HG03175 (cell line): ENCODE data around the gene C1QTNF9.
"Not testable (repeated sequence)": the region's sequence is repeated elsewhere in the genome, so short reads cannot be mapped to it uniquely, and the experiment has no call there.

ENCODE experiments used
- ATAC-seq: cut with Tn5 transposase; IDR thresholded peaks from one replicate; pipeline ENCODE4 v1.9.1; 2021; ENCODE audit warnings: mild to moderate bottlenecking, moderate library complexity; ENCODE audit not compliant: unreplicated experiment

The C1QTNF9 gene

DNA sequence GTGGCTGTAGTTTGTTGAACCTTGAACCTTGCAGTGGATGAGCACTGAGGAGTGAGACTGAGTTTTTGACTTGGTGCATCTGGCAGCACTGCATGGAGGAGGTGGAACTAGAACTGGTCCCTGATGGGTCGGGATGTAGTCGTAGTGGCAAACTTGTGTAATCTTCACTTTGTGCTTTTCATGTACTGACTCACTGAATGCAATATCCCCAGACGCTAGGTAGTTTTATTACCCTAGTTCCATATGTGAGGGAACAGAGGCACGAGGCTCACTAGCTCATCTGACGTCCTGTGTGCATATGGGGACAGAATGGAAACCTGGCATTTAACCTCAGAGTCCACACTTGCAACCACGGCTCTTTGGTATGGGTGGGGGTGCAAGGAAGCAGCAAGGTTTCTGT lies 10.3 kb downstream of the C1QTNF9 start:
- not testable (repeated sequence) for ATAC-seq

DNA sequence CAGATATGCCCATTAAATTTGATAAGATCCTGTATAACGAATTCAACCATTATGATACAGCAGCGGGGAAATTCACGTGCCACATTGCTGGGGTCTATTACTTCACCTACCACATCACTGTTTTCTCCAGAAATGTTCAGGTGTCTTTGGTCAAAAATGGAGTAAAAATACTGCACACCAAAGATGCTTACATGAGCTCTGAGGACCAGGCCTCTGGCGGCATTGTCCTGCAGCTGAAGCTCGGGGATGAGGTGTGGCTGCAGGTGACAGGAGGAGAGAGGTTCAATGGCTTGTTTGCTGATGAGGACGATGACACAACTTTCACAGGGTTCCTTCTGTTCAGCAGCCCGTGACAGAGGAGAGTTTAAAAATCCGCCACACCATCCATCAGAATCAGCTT lies 12.0 kb downstream of the C1QTNF9 start:
- not testable (repeated sequence) for ATAC-seq

DNA sequence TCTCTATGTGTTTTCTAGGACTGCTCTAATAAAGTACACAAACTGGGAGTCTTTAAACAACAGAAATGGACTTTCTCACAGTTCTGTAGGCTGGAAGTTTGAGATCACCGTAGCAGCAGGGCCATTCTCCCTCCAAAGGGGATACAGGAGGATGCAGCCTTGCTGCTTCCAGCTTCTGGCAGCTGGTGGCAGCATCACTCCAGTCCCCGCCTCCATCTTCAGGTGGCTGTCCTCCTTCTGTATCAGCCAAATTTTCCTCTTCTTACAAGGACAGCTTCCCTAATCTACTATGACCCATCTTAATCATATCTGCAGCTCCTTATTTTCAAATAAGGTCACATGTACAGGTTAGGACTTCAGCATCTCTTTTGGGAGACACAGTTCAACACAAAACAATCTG lies 13.1 kb downstream of the C1QTNF9 start:
- ATAC-seq, result not testable (repeated sequence)

DNA sequence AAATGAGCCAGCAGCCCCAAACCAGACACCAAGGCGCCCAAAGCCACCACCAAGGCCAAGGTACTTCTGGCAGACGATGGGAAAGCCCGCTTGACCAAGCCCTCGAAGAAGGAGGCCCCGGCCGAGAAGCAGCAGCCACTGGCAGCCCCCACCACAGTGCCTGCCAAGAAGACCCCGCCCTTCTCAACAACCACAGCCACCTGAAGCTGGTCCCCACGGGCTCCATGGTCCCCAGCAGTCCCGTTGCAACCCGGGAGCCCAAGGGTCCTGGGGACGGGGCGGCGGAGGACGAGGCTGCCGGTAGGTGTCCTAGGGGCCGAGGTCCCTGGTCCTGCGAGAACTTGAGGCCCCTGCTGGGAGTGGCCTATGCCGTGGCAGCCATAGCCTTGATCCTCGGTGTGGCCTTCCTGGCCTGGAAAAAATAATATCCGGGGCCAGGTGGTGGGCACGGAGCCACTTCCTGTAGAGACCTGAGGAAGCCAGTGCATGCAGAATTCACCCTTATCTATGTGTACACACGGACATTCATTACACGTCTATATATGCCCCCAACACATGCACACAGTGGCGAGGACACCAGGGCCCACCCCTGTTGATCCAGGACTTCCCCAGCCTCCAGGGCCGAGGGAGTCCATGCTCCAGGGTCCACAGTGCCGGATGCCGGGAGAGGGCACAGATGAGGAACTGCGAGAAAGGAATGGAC lies 13.8 kb downstream of the C1QTNF9 start:
- ATAC-seq, result no peak

DNA sequence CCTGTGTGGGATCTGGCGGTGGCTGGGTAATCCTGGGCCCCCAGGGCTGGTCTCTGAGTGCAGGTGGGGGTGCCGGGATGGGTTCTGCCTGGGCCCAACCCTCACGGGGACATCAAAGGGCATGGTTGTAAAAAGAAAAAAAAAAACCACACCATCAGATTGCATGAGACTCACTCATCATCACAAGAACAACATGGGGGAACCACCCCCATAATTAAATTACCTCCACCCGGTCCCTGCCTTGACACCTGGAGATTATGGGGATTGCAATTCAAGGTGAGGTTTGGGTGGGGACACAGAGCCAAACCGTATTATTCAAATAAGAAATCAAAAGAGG lies 14.3 kb downstream of the C1QTNF9 start:
- no peak for ATAC-seq

DNA sequence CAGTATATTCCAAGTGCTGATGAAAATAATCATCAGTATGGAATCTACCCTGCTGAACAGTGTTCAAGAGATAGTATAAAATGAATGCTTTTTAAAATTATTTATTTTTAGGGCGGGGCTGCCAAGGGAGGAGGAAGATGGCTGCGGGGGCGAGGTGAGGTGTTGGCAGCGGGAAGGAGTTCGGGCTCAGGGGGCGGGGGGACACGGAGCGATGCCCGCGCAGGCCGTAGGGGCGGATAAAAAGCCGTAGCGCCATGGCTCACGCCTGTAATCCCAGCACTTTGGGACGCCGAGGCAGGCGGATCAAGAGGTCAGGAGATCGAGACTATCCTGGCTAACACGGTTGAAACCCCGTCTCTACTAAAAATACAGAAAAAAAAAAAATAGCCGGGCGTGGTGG lies 18.2 kb downstream of the C1QTNF9 start:
- ATAC-seq, result not testable (repeated sequence)

DNA sequence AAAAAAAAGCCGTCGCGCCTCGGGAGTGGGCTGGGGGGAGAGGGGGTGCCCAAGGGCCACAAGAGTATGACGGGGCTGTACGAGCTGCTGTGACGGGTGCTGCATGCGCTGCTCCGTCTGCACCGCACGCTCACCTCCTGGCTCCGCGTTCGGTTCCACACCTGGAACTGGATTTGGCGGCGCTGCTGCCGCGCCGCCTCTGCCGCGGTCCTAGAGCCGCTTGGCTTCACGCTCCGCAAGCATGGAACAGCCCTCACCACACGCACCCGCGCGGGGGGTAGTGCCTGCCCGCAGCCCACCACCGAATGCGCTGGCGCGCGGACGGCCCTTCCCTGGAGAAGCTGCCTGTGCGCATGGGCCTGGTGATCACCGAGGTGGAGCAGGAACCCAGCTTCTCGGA lies 18.8 kb downstream of the C1QTNF9 start:
- no peak for ATAC-seq

DNA sequence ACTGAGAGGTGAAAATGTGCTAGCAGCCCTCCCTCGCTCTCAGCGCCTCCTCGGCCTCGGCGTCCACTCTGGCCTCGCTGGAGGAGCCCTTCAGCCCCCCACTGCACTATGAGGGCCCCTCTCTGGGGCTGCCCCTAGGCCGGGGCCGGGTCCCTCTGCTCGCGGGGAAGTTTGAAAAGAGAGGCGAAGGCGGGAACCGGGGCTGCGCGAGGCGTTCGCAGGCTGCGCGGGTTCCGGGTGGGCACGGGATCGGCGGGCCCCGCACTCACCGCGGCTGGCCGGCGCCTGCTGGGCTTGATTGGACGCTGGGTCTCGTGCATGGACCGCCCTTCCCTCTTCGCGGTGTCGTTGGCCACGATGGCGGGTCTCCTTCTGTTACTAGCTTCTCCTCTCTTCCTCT lies 29.3 kb downstream of the C1QTNF9 start:
- no peak for ATAC-seq

DNA sequence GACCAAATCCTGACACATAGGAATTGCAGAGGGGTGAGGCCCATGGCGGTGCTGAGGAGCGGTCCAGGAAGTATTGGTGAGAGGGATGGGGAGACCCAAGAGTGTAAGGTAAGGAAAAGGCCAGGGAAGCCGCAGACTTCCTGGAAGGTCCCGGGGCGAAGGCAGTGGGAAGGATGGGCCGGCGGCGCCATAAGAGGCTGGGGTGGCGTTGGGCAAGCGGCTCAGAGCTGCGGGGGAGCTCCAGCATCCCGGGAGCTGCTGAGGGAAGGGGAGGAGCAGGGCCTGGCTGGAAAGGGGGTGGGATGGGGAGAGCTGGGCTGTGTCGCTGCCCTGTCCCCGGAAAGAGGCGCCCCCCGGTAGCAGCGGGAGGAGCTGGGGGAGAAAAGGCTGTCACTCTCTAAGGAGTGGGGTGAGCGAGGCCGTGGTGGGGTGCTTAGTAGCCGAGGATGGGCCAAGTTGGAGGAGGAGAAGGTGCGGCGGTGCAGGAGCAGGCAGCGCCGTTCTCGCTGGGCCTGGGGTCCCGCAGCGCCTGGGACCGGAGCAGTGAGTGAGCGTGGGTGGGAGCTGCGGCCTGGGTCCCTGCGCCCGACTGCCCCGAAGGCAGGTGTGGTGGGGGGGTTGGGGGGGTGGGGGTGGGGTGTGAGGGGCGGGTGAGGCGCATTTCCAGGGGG lies 30.7 kb downstream of the C1QTNF9 start:
- no peak for ATAC-seq

DNA sequence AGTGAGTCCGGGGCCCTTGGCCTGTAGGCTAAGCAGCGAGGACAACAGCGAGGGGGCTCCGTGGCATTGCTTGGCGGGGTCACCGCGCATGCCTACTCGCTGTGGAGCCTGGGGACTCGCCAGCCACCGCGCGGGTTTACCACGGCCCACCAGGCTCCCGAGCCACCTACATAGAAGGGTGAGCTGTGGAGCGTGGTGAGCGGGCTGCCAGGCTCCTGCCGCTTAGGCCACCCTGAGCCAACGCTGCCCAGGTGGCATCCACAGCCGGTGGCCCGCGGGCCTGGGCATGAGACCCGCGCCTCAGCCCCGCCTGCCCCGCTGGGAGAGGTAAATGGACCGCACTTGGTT lies 31.2 kb downstream of the C1QTNF9 start:
- ATAC-seq, result no peak

DNA sequence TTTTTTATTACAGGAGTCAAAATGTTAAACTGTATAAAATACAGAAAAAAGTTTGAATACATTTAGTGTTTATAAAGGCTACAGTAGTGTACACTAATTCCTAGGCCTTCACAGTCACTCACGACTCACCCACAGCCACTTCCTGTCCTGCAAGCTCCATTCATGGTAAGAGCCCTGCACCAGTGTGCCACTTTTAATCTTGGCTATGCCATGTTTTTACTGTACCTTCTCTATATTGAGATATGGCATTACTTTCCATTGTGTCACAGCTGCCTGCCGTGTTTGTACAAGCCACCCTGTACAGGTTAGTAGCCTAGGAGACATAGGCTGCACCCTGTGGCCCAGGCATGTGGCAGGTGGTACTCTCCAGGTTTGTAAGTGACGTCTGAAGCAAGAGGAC lies 32.1 kb downstream of the C1QTNF9 start:
- no peak for ATAC-seq

DNA sequence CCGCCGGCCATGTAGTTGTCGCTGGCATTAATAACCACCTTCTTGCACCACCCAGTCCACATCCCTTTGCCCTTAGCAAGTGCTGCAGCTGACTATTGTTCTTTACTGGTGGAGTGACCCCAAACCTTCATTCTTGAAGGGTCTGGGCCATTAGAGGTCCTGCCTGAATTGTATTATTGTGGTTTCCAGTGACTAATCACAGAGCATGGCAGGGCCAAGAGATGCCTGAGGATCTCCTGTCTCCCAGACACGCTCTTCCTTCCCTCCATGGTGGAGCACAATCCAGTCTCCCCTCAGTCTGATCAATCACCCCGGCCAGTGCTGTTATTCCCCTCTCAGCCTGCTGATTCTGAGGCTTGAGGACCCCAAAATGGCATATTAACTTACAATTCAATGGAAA lies 39.0 kb downstream of the C1QTNF9 start:
- no peak for ATAC-seq

DNA sequence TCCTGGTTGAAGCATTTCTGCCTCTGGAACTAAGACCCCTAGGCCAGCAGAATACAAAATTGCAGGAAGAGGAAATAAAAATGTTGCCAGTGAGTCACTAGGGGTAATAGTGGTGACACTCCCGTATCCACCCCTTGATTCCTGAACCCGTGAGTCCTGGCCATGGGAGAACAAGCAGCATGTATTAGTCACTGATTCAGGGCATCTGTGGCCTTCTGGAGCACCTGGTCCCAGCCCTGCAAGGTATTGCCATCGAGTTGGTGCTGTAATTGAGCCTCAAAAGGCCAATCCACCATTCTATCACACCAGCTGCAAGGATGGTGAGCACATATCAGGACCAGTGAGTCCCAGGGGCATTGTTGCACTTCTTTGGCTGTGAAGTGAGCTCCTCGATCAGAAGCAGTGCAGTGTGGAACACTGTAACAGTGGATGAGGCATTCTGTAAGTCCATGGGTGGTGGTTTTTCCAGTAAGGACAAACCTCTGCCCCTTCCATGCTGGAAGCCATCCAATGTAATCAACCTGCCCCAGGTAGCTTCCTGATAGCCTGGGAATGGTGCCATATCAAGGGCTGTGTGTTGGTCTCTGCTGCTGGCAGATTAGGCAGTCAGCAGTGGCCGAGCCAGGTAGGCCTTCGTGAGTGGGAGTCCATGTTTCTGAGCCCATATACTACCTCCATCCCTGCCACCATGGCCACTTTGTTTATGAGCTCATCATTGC lies 39.6 kb downstream of the C1QTNF9 start:
- ATAC-seq, result no peak

DNA sequence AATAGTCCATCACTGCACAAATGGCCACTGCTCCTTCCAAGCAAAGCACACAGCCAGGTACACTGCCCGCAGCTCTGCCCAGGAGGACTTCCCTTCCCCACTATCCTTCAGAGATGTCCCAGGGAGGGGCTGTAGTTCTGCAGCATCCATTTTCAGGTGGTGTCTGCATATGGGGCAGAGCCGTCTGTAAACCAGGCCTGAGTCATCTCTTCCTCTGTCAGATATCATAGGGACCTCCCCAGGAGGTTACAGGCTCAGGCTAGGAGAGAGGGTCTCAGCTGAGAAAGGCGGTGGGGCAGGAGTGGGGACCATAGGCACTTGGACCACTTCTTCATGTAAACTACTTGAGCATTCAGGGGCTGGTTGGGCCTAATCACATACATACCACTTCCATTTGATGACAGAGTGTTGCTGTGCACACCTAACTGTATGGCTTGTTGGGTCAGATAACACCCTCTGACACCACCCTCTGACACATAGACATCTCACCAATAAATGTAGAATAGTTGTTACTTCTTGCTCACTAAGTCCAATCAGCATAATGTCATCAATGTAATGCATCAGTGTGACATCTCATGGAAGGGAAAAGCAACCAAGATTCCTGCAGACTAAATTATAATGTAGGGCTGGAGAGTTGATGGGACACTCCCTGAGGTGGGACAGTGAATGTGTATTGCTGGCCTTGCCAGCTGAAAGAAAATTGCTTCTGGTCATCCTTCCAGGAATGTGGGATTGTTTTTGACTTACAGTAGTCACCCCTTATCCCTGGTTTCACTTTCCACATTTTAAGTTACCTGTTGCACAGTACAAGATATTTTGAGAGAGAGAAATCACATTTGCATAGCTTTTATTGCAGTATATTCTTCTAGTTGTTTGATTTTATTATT lies 40.6 kb downstream of the C1QTNF9 start:
- ATAC-seq, result not testable (repeated sequence)

DNA sequence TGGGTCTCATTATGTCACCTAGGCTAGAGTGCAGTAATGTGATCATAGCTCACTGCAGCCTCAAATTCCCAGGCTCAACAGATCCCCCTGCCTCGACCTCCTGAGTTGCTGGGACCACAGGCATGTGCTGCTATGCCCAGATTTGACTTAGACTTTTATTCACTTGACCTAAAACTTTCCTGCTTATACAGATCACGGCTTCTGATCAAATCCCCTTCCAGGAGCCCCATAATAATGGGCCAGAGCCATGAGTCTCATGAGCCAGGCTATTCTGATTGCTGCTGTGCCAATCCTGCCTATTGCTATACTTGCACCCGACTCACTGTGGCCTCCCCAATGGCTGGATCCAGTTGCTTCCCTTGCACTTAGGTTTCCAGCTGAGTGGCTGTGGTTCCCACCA lies 42.0 kb downstream of the C1QTNF9 start:
- ATAC-seq, result no peak

DNA sequence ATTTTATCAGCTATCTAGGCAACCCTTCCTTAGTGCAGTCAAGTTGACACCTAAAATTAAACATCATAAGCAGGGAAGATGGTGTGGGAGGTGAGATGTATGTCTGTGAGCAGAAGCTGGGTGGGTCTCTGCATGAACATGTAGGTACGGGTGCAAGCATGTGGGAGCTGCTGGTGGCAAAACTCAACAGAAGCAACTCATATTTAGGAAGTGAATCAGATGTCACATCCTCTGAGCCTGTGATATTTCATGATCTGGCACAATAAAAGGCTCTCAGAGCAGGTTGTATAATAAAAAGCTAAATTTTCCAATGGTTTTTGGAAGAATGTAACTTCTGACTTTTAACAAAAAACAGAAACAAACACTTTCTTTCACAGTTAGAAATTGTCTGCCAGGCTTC lies 44.4 kb downstream of the C1QTNF9 start:
- ATAC-seq, result no peak

DNA sequence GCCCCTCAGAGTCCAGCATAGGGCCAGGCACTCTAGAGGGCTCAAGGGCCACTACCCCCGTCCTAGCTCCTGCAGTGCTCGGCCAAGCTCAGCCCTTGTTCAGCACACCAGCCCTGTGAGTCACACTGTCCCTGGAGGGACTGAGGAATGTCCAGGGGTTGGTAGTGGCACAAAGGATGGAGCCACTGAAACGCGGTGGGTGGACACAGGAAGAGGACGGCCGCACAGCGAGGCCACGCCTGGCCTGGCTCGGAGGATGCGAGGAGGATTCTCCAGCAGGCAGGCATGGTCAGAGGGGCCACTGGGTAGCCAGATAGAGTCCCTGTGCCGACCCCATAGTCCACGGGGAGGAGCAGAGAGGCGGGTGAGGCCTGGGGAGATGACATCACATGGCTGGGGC lies 45.7 kb downstream of the C1QTNF9 start:
- ATAC-seq, result no peak

DNA sequence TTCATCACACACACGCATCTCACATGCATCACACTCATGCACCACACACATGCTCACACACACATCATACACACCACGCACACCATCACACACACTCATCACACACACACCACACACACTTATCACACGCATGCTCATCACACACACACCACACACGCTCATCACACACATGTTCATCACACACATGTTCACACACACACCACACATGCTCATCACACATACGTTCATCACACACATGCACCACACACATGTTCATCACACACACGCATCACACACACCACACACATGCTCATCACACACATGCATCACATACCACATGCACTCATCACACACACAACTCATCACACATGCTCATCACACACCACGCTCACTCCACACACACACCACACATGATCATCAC lies 46.9 kb downstream of the C1QTNF9 start:
- ATAC-seq, result no peak

DNA sequence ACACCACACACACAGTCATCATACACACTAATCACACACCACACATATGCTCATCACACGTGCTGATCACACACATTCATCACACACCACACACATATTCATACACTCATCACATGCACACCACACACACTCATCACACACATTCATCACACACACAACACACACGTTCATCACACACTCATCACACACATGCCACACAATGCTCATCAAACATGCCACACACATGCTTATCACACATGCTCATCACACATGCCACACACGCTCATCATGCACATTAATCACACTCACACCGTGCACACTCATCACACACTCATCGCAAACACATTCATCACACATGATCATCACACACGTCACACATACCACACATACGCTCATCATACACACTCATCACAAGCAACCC lies 47.5 kb downstream of the C1QTNF9 start:
- no peak for ATAC-seq

DNA sequence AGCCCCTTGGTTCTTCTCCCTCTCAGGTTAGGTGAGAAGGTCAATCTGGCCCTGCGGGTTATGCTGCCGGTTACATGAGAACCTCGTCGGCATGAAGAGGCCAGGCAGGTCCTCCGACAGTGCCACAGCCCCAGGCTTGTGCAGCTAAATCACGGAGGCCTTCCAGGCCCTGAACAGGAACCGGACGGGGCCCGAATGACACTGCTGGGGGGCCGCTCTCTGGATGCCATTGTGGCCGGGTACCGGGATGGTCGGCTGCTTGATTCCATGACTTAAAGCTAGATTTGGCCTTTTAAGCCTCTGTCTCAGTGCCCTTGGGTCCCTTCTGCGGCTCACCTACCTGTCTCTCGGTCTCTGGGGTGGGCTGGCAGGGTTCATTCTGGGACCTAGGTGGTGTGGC lies 48.4 kb downstream of the C1QTNF9 start:
- ATAC-seq, result no peak

DNA sequence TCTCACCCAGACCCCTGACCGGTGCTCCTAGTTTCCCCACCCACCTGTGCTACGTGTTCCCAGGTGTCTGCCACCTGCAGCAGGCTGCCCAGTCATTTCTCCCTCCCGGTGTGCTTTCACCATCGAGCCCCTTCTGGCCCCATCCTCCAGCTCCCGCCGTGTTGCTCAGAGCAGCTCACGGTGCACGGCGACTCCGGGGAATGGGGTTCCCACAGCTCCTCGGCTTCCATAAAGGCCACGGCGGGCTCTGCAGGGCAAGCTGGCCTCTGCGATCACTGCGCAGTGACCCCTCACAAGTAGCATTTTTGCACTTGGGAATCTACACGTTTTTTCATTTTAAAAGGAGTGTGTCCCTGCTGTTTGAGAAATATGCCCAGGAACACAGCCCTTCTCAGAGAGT lies 49.5 kb downstream of the C1QTNF9 start:
- ATAC-seq, result not testable (repeated sequence)
